ENCODE data around the gene RNGTT.

DNA sequence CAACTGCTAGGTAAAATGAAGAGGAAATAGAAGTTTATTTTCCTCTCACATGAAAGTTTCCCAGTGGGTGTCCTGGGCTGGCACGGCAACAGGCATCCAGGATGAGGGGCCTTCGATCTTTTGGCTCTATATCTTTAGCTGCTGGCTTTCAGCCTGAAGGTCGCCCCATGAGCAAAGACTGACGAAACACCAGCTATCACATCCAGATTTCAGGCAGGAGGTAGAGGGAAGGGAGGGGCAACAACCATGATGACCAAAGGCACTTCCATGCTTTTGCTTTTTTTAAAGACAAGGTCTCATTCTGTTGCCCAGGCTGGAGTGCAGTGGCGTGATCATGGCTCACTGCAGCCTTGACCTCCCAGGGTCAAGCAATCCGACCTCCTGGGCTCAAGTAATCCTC, 387.9 kb downstream of the RNGTT start:
- TF ChIP-seq, protein P1, sequence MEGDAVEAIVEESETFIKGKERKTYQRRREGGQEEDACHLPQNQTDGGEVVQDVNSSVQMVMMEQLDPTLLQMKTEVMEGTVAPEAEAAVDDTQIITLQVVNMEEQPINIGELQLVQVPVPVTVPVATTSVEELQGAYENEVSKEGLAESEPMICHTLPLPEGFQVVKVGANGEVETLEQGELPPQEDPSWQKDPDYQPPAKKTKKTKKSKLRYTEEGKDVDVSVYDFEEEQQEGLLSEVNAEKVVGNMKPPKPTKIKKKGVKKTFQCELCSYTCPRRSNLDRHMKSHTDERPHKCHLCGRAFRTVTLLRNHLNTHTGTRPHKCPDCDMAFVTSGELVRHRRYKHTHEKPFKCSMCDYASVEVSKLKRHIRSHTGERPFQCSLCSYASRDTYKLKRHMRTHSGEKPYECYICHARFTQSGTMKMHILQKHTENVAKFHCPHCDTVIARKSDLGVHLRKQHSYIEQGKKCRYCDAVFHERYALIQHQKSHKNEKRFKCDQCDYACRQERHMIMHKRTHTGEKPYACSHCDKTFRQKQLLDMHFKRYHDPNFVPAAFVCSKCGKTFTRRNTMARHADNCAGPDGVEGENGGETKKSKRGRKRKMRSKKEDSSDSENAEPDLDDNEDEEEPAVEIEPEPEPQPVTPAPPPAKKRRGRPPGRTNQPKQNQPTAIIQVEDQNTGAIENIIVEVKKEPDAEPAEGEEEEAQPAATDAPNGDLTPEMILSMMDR (IDR thresholded peaks at IDR 0.05): no peak
- TF ChIP-seq EP300 (IDR thresholded peaks at IDR 0.05): no peak
